NCI-H446 (cell line): ENCODE measurements around the gene LYZL2.
"Not testable (repeated sequence)": the region's sequence is repeated elsewhere in the genome, so short reads cannot be mapped to it uniquely, and the experiment has no call there.

Experiments used
- DNase-seq, 2 experiments: peaks; one replicate each; lab custom pipeline; 2025; lab: John Stamatoyannopoulos, UW

Gene LYZL2

GRCh38 chr10:30629653-30630052 lies at the start of gene LYZL2:
TSS of gene LYZL2 (minus strand) at chr10:30629753. CDS start at chr10:30626915, 2,838 bp downstream.
- no peak for DNase-seq

- DNase-seq = not testable (repeated sequence)
These were observed 48.1 kb upstream of the LYZL2 start for GRCh38 chr10:30677616-30678015.

GRCh38 chr10:30677146-30677545 lies 47.6 kb upstream of the LYZL2 start:
- not testable (repeated sequence) for DNase-seq

GRCh38 chr10:30675791-30676718 lies 46.5 kb upstream of the LYZL2 start:
- DNase-seq = no peak

- DNase-seq = no peak
These were observed 45.2 kb upstream of the LYZL2 start for GRCh38 chr10:30674796-30675195.

GRCh38 chr10:30673262-30673661 lies 43.7 kb upstream of the LYZL2 start:
- DNase-seq = not testable (repeated sequence)

GRCh38 chr10:30672338-30672737 lies 42.8 kb upstream of the LYZL2 start:
- DNase-seq = not testable (repeated sequence)

GRCh38 chr10:30671026-30671616 lies 41.6 kb upstream of the LYZL2 start:
- peak; percentile 54 to 82 for DNase-seq

- peak in 1 of 2 experiments; percentile 20 for DNase-seq
These were observed 38.4 kb upstream of the LYZL2 start for GRCh38 chr10:30667982-30668381.

- not testable (repeated sequence) for DNase-seq
These were observed 33.9 kb upstream of the LYZL2 start for GRCh38 chr10:30663403-30663802.

- DNase-seq = no peak
These were observed 33.3 kb upstream of the LYZL2 start for GRCh38 chr10:30662814-30663213.

- DNase-seq = not testable (repeated sequence)
These were observed 30.8 kb upstream of the LYZL2 start for GRCh38 chr10:30660314-30660713.

- no peak for DNase-seq
These were observed 26.7 kb upstream of the LYZL2 start for GRCh38 chr10:30656233-30656632.

- DNase-seq = not testable (repeated sequence)
These were observed 25.4 kb upstream of the LYZL2 start for GRCh38 chr10:30655001-30655400.

- not testable (repeated sequence) for DNase-seq
These were observed 22.2 kb upstream of the LYZL2 start for GRCh38 chr10:30651470-30652397.

- no peak for DNase-seq
These were observed 17.5 kb upstream of the LYZL2 start for GRCh38 chr10:30647089-30647488.

GRCh38 chr10:30645340-30645827 lies 15.8 kb upstream of the LYZL2 start:
- peak in 1 of 2 experiments; percentile 1 for DNase-seq

- not testable (repeated sequence) for DNase-seq
These were observed 14.9 kb upstream of the LYZL2 start for GRCh38 chr10:30644408-30644861.

- DNase-seq = not testable (repeated sequence)
These were observed 14.1 kb upstream of the LYZL2 start for GRCh38 chr10:30643557-30644199.

- DNase-seq = not testable (repeated sequence)
These were observed 13.3 kb upstream of the LYZL2 start for GRCh38 chr10:30642856-30643255.
